IMR-90 (cell line): ENCODE data around the gene RBBP8NL. TPM values are rescaled to one million over a fixed set of nuclear protein-coding genes. Genes with fewer than 3 reads are reported as not detected.

Experiments
- ATAC-seq: fragments of 200-7000 bp; cut with Tn5 transposase; 2 replicates; pipeline ENCODE4 v1.9.1; 2020; ENCODE audit warnings: low read depth, mild to moderate bottlenecking, moderate library complexity
- BruUV-seq: library from RNA; stranded (reverse); fragments of 400-500 nt; replicated peaks from 2 replicates; lab custom pipeline; 2021; lab: Mats Ljungman, UMichigan
- CTCF ChIA-PET: fragments of 300-600 bp; formaldehyde crosslinking; extraction: SDS; loops from one replicate; lab custom pipeline; 2021; ENCODE audit warnings: antibody characterized with exemption; lab: Yijun Ruan, JAX
- POLR2A ChIA-PET: fragments of 300-600 bp; sonication (Branson Sonifier 250); formaldehyde crosslinking; loops from one replicate; lab custom pipeline; 2022; ENCODE audit warnings: antibody characterized with exemption; ENCODE audit not compliant: unreplicated experiment; lab: Charles Lee
- DNase-seq: peaks from one replicate; pipeline ENCODE4 v3.0.0; 2013
- H2AFZ ChIP-seq: replicated peaks from 2 replicates; pipeline ENCODE3; 2013; ENCODE audit warnings: low read length, mild to moderate bottlenecking; ENCODE audit not compliant: poor library complexity
- H2AK5ac ChIP-seq: 2 replicates; pipeline ENCODE4 v1.6.1; 2013; ENCODE audit warnings: low read depth, low read length, inconsistent platforms
- H2AK9ac ChIP-seq: replicated peaks from 2 replicates; pipeline ENCODE3; 2013; ENCODE audit warnings: mild to moderate bottlenecking, low read depth, low read length, moderate library complexity; ENCODE audit not compliant: poor library complexity
- H2BK120ac ChIP-seq: 2 replicates; pipeline ENCODE4 v1.6.1; 2013; ENCODE audit warnings: low read depth, low read length, inconsistent platforms
- H2BK15ac ChIP-seq: 3 replicates; pipeline ENCODE4 v1.6.1; 2013; ENCODE audit warnings: low read depth, low read length, inconsistent platforms
- H2BK20ac ChIP-seq: 2 replicates; pipeline ENCODE4 v1.6.1; 2013; ENCODE audit warnings: low read depth, mild to moderate bottlenecking, inconsistent platforms, low read length, moderate library complexity
- H2BK5ac ChIP-seq: 2 replicates; pipeline ENCODE4 v1.6.1; 2013; ENCODE audit warnings: mild to moderate bottlenecking, low read depth, low read length, inconsistent platforms; ENCODE audit not compliant: poor library complexity, severe bottlenecking
- H3K14ac ChIP-seq: replicated peaks from 2 replicates; pipeline ENCODE4 v1.6.1; 2013; ENCODE audit warnings: low read depth, low read length, inconsistent platforms
- H3K18ac ChIP-seq: 2 replicates; pipeline ENCODE4 v1.6.1; 2013; ENCODE audit warnings: low read depth, low read length, control low read depth
- H3K23ac ChIP-seq: 2 replicates; pipeline ENCODE4 v1.6.1; 2013; ENCODE audit warnings: low read depth, low read length, inconsistent platforms
- H3K27ac ChIP-seq: 2 replicates; pipeline ENCODE4 v1.5.1; 2013; ENCODE audit warnings: mild to moderate bottlenecking, control low read depth, low read length; ENCODE audit not compliant: insufficient read depth
- H3K27me3 ChIP-seq: 2 replicates; pipeline ENCODE4 v1.6.1; 2013; ENCODE audit warnings: low read length; ENCODE audit not compliant: control insufficient read depth, insufficient read depth
- H3K36me3 ChIP-seq: 2 replicates; pipeline ENCODE4 v1.6.1; 2013; ENCODE audit warnings: low read length, mixed read lengths; ENCODE audit not compliant: control insufficient read depth, insufficient read depth
- H3K4ac ChIP-seq: 2 replicates; pipeline ENCODE4 v1.6.1; 2013; ENCODE audit warnings: low read depth, low read length, inconsistent platforms
- H3K4me1 ChIP-seq: 2 replicates; pipeline ENCODE4 v1.6.1; 2013; ENCODE audit warnings: low read length, mixed read lengths; ENCODE audit not compliant: control insufficient read depth, insufficient read depth
- H3K4me2 ChIP-seq: 2 replicates; pipeline ENCODE4 v1.6.1; 2013; ENCODE audit warnings: low read depth, mild to moderate bottlenecking, control low read depth, low read length, moderate library complexity
- H3K4me3 ChIP-seq: 2 replicates; pipeline ENCODE4 v1.5.1; 2013; ENCODE audit warnings: low read depth, mild to moderate bottlenecking, control low read depth, low read length, moderate library complexity; ENCODE audit not compliant: insufficient read depth
- H3K56ac ChIP-seq: 2 replicates; pipeline ENCODE4 v1.6.1; 2013; ENCODE audit warnings: low read length, inconsistent platforms; ENCODE audit not compliant: insufficient read depth; ENCODE audit errors: extremely low read depth
- H3K79me1 ChIP-seq, 2 experiments: 2 replicates each; pipeline ENCODE4 v1.6.1; 2013; ENCODE audit warnings: low read length in 2 of 2, inconsistent platforms in 1 of 2, low read depth in 1 of 2
- H3K9ac ChIP-seq: 2 replicates; pipeline ENCODE4 v1.6.1; 2013; ENCODE audit warnings: low read depth, low read length, control low read depth
- H3K9me1 ChIP-seq: 2 replicates; pipeline ENCODE4 v1.6.1; 2013; ENCODE audit warnings: low read length, inconsistent platforms; ENCODE audit not compliant: insufficient read depth
- H3K9me3 ChIP-seq: 2 replicates; pipeline ENCODE4 v1.6.1; 2013; ENCODE audit warnings: low read length; ENCODE audit not compliant: control insufficient read depth, insufficient read depth
- H4K20me1 ChIP-seq: 2 replicates; pipeline ENCODE4 v1.6.1; 2013; ENCODE audit warnings: low read length, inconsistent platforms; ENCODE audit not compliant: insufficient read depth
- H4K5ac ChIP-seq: 2 replicates; pipeline ENCODE4 v1.6.1; 2013; ENCODE audit warnings: mild to moderate bottlenecking, low read depth, low read length, control low read depth
- H4K8ac ChIP-seq, 2 experiments: 2 replicates each; pipeline ENCODE4 v1.6.1; 2013; ENCODE audit warnings: low read depth in 2 of 2, low read length in 2 of 2, control low read depth in 1 of 2, inconsistent platforms in 1 of 2
- H4K91ac ChIP-seq: 2 replicates; pipeline ENCODE4 v1.6.1; 2013; ENCODE audit warnings: low read depth, low read length, inconsistent platforms; ENCODE audit not compliant: insufficient read depth
- CEBPB ChIP-seq: IDR thresholded peaks from 2 replicates; pipeline ENCODE4 v1.6.1; 2012; ENCODE audit warnings: low read depth, low read length, improper control_type of control experiment
- CHD1 ChIP-seq: IDR thresholded peaks from 2 replicates; pipeline ENCODE4 v1.6.1; 2012; ENCODE audit warnings: low read depth, low read length, improper control_type of control experiment
- ELK1 ChIP-seq: fragments of 150-350 bp; IDR thresholded peaks from 2 replicates; pipeline ENCODE4 v1.6.1; 2016; ENCODE audit warnings: low read depth, mild to moderate bottlenecking, low read length, moderate library complexity, borderline replicate concordance
- MAFK ChIP-seq: IDR thresholded peaks from 2 replicates; pipeline ENCODE4 v1.6.1; 2012; ENCODE audit warnings: low read depth, low read length, improper control_type of control experiment
- MAZ ChIP-seq: IDR thresholded peaks from 2 replicates; pipeline ENCODE4 v1.6.1; 2012; ENCODE audit warnings: low read depth, mild to moderate bottlenecking, low read length, improper control_type of control experiment, moderate library complexity, borderline replicate concordance
- POLR2A ChIP-seq: IDR thresholded peaks from 2 replicates; pipeline ENCODE4 v1.6.1; 2012; ENCODE audit warnings: mild to moderate bottlenecking, low read depth, low read length
- RAD21 ChIP-seq: IDR thresholded peaks from 2 replicates; pipeline ENCODE4 v1.6.1; 2012; ENCODE audit warnings: low read length, improper control_type of control experiment
- RFX5 ChIP-seq: IDR thresholded peaks from 2 replicates; pipeline ENCODE4 v1.8.0; 2012; ENCODE audit warnings: low read depth, mild to moderate bottlenecking, low read length, moderate library complexity
- USF2 ChIP-seq: fragments of 150-350 bp; IDR thresholded peaks from 2 replicates; pipeline ENCODE4 v1.6.1; 2017; ENCODE audit warnings: mild to moderate bottlenecking, antibody characterized with exemption, low read length, low read depth
- WGBS, 2 experiments: methylation state at CpG; one replicate each; pipeline versions ENCODE4 v1.1.5 to v1.1.7; 2013; ENCODE audit warnings: missing lambda C conversion rate in 2 of 2; ENCODE audit not compliant: insufficient read length in 1 of 2; ENCODE audit errors: extremely low coverage in 2 of 2; 5-methylcytosine and 5-hydroxymethylcytosine counted together
- dilution Hi-C: fragments of 300-500 bp; cut with HindIII; formaldehyde crosslinking; loops from one replicate; pipeline ENCODE4 v1.14.3; 2018; ENCODE audit warnings: low sequenced_read_pairs; ENCODE audit not compliant: unreplicated experiment
- in situ Hi-C: fragments of 300-500 bp; cut with MboI; formaldehyde crosslinking; loops from 3 replicates; pipeline ENCODE4 v1.14.3; 2019; ENCODE audit warnings: low sequenced_read_pairs, inconsistent platforms, mixed read lengths
- intact Hi-C: fragments of 100-400 bp; cut with micrococcal nuclease; formaldehyde crosslinking; loops from 2 replicates; pipeline ENCODE4 v1.10.0; 2022
- polyA plus RNA-seq, 3 experiments: library from polyadenylated mRNA; depleted of rRNA; stranded (reverse); fragments of >200 nt; gene quantifications; 2 replicates each; pipeline ENCODE4 v1.2.3, GENCODE V29; 2012; ENCODE audit warnings: low replicate concordance in 1 of 3
- total RNA-seq: library from RNA; depleted of rRNA; stranded (reverse); fragments of >200 nt; gene quantifications from 2 replicates; pipeline ENCODE4 v1.2.3, GENCODE V29; 2012

RBBP8NL gene
- total and polyA plus RNA-seq, 2 of the 4 experiments (the other 2 are of a cell fraction) = not detected

DNA sequence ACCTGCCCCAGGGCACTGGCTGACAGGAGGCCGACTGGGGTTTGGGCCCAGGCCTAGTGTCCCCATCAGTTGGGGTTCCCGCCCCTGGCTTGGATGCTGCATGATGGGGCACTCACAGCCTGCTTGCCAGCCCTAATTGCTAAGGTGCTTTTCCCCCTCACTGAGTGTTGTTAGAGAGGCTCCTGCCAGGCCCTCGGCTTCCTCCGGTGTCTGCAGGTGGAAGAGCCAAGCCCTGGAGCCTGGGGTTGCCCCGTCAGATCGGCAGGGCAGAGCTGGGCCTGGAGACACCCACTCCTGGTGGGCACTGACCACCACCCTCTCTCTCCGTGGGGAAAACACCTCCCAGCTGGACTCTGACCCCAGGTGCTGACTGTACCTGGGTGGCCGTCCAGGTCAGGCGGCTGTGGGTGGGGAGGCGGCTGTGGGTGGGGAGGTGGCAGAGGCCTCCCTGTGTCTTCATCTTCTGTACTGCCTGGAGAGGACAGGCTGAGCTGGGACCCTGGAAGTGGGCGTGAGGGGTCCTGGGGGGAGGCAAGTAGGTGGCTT lies 14.2 kb downstream of the RBBP8NL start:
- 20% methylated on average over 1 of the region's 11 CpGs; no CpG with 5 or more reads in 1 of the 2 experiments for WGBS, 2 experiments
- H2BK5ac ChIP-seq = no peak overlapping the region
- no peak overlapping the region for H2AFZ ChIP-seq
- no peak overlapping the region for H3K4me3 ChIP-seq
- H4K20me1 ChIP-seq = no peaks in the 10 kb centered on the region
- H3K14ac ChIP-seq = no peak overlapping the region
- no peak overlapping the region for H3K4ac ChIP-seq
- ATAC-seq (no peak), DNase-seq (no peak)
- dilution Hi-C loops (no loop called here), intact Hi-C loops (no loop called here), in situ Hi-C loops (no loop called here)
- H2BK15ac ChIP-seq = no peak overlapping the region
- H3K18ac ChIP-seq = no peak overlapping the region
- H3K56ac ChIP-seq = no peak overlapping the region
- no TSS peak for BruUV-seq
- no peak overlapping the region for H3K23ac ChIP-seq
- H3K4me2 ChIP-seq = no peak overlapping the region
- H3K27me3 ChIP-seq = peaks cover 14% of the 10 kb centered on the region; the same call in 1 of the 2 replicates
- no peaks in the 10 kb centered on the region for H3K9me1 ChIP-seq
- CTCF ChIA-PET = no interaction called here
- POLR2A ChIA-PET = no interaction called here
- no peak overlapping the region for H4K91ac ChIP-seq
- H4K8ac ChIP-seq = no peak overlapping the region
- H3K79me1 ChIP-seq = no peaks in the 10 kb centered on the region
- no peaks in the 10 kb centered on the region for H3K4me1 ChIP-seq
- H3K9ac ChIP-seq = no peak overlapping the region
- no peak overlapping the region for H2BK120ac ChIP-seq
- H2AK9ac ChIP-seq = no peak overlapping the region
- H3K27ac ChIP-seq = no peak overlapping the region
- no peak overlapping the region for H2BK20ac ChIP-seq
- no peaks in the 10 kb centered on the region for H3K9me3 ChIP-seq
- TF ChIP-seq ELK1 (no peak), MAFK (no peak), CEBPB (no peak), POLR2A (no peak), USF2 (no peak), CHD1 (no peak), RFX5 (no peak), MAZ (no peak), RAD21 (no peak)
- no peaks in the 10 kb centered on the region for H3K36me3 ChIP-seq
- H2AK5ac ChIP-seq = no peak overlapping the region
- H4K5ac ChIP-seq = no peak overlapping the region
